ENCODE data around the gene DYNC1LI1.

- no peak for TF ChIP-seq CTCF (conservative IDR thresholded peaks at IDR 0.05; ENCODE audit: low read depth, low read length)
- TF ChIP-seq POLR2A (IDR thresholded peaks at IDR 0.05; ENCODE audit: low read depth, low read length), result no peak
- no peak for TF ChIP-seq CEBPB (IDR thresholded peaks at IDR 0.05; ENCODE audit: low read depth, low read length)
- TF ChIP-seq RFX5 (IDR thresholded peaks at IDR 0.05; ENCODE audit: low read depth, low read length), result no peak
- TF ChIP-seq, protein P1, sequence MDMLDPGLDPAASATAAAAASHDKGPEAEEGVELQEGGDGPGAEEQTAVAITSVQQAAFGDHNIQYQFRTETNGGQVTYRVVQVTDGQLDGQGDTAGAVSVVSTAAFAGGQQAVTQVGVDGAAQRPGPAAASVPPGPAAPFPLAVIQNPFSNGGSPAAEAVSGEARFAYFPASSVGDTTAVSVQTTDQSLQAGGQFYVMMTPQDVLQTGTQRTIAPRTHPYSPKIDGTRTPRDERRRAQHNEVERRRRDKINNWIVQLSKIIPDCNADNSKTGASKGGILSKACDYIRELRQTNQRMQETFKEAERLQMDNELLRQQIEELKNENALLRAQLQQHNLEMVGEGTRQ (IDR thresholded peaks at IDR 0.05; ENCODE audit: low read depth, low read length), result no peak
Measured at GRCh38 chr3:32482693-32483092, 88.0 kb downstream of the DYNC1LI1 start.

Measured in IMR-90 (cell line).